ENCODE results near the gene DCAF7. TPM values are rescaled to one million over a fixed set of nuclear protein-coding genes. Genes with fewer than 3 reads are reported as not detected.

Gene DCAF7
- total and polyA plus RNA-seq, 11 donors, result 9.9 to 61.8 (median 41.2) TPM

DNA sequence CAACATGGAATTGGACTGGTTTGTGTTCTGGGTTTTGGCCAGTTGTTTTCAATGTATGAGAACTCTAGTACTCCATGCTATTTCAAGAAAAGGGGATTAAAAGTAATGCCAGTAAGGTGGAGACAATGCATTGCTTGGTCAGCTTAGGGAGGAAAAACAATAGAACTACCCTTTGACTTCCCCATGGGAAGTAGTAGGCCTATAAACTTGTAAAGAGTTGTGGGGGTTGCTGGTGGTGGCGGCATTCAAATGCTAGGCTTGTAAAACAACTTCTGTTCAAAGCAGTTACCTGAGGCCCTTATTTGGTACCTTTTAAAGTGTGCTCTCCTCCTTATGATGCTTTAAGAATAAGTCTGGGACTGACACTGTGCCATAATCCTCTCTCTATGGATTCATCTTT lies 81.3 kb downstream of the DCAF7 start:
- Histone ChIP-seq H3K4me1 (peaks cover 10 to 98% (median 70%) of the 10 kb centered on the region in 12 donors), H3K27ac (peak overlapping the region in 3 of 12 donors; percentile 62 to 93 (median 75)), H3K9me3 (no peaks in the 10 kb centered on the region), H3K27me3 (no peaks in the 10 kb centered on the region), H3K4me3 (no peak overlapping the region), H3K36me3 (peaks cover 0 to 59% (median 45%) of the 10 kb centered on the region in 9 donors)
- ATAC-seq (no peak), DNase-seq (no peak)
- TF ChIP-seq, protein P1, sequence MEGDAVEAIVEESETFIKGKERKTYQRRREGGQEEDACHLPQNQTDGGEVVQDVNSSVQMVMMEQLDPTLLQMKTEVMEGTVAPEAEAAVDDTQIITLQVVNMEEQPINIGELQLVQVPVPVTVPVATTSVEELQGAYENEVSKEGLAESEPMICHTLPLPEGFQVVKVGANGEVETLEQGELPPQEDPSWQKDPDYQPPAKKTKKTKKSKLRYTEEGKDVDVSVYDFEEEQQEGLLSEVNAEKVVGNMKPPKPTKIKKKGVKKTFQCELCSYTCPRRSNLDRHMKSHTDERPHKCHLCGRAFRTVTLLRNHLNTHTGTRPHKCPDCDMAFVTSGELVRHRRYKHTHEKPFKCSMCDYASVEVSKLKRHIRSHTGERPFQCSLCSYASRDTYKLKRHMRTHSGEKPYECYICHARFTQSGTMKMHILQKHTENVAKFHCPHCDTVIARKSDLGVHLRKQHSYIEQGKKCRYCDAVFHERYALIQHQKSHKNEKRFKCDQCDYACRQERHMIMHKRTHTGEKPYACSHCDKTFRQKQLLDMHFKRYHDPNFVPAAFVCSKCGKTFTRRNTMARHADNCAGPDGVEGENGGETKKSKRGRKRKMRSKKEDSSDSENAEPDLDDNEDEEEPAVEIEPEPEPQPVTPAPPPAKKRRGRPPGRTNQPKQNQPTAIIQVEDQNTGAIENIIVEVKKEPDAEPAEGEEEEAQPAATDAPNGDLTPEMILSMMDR (IDR thresholded peaks at IDR 0.05), result no peak
- no peak for TF ChIP-seq POLR2A (IDR thresholded peaks at IDR 0.05)
- WGBS, 4 donors, result 82 to 96% (median 90%) methylated on average over 1 of the region's 1 CpG
- intact Hi-C loops (cut with DNase I), result loop anchor here in 1 of 10 donors (10.0 kb wide), 1 partner anchor 63 kb away; no protein-coding TSS in a partner anchor

GRCh38 chr17:63633742-63634141 lies 83.5 kb downstream of the DCAF7 start:
- no peak for ATAC-seq
- H3K9me3 ChIP-seq, result no peaks in the 10 kb centered on the region
- peak overlapping the region in 11 of 12 donors; percentile 12 to 93 (median 51) for H3K27ac ChIP-seq
- peaks cover 0 to 74% (median 65%) of the 10 kb centered on the region in 9 donors for H3K36me3 ChIP-seq
- no peak overlapping the region for H3K4me3 ChIP-seq
- H3K27me3 ChIP-seq, result no peaks in the 10 kb centered on the region
- TF ChIP-seq, protein P1 (IDR thresholded peaks at IDR 0.05), result no peak
- no peak for TF ChIP-seq POLR2A (IDR thresholded peaks at IDR 0.05)
- peaks cover 8 to 79% (median 57%) of the 10 kb centered on the region in 12 donors for H3K4me1 ChIP-seq
- no peak for DNase-seq
- intact Hi-C loops (cut with DNase I), result loop anchor here in 1 of 10 donors (10.0 kb wide), 1 partner anchor 61 kb away; no protein-coding TSS in a partner anchor

DNA sequence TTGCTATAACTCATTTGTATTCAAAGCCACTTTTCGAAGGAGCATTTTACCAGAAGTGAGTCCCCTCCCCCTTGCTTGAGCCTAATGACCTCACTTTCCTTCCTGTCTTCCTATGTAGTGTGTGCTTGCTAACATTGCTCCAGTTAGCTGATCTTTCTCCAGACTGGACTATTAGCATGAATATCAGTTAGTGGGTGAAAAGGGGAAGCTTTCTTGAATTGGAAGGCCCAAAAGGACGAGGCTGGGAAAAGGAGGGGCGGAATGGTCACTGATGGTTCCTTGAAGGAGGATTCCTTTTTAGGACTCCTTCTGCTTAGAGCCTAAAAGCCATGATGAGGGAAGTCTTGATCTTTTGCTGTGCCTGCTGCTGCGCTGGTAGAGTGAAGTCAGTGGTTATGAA lies 83.9 kb downstream of the DCAF7 start:
- 52 to 64% (median 56%) methylated on average over 4 of the region's 4 CpGs for WGBS, 4 donors
- intact Hi-C loops (cut with DNase I), result loop anchor here in 1 of 10 donors (10.0 kb wide), 1 partner anchor 61 kb away; no protein-coding TSS in a partner anchor
- Histone ChIP-seq H3K4me3 (no peak overlapping the region), H3K27ac (peak overlapping the region in 11 of 12 donors; percentile 12 to 93 (median 51)), H3K27me3 (no peaks in the 10 kb centered on the region), H3K9me3 (no peaks in the 10 kb centered on the region), H3K36me3 (peaks cover 0 to 73% (median 69%) of the 10 kb centered on the region in 9 donors), H3K4me1 (peaks cover 7 to 79% (median 55%) of the 10 kb centered on the region in 12 donors)
- TF ChIP-seq, protein P1 (IDR thresholded peaks at IDR 0.05), result no peak
- TF ChIP-seq POLR2A (IDR thresholded peaks at IDR 0.05), result no peak
- ATAC-seq, result peak in 3 of 4 donors; percentile 32 to 74 (median 60)
- DNase-seq, result peak in 1 of 5 donors; percentile 16

GRCh38 chr17:63634816-63635215 lies 84.5 kb downstream of the DCAF7 start:
- Histone ChIP-seq H3K4me3 (no peak overlapping the region), H3K27me3 (no peaks in the 10 kb centered on the region), H3K4me1 (peaks cover 7 to 77% (median 50%) of the 10 kb centered on the region in 12 donors), H3K27ac (peak overlapping the region in 8 of 12 donors; percentile 39 to 93 (median 58)), H3K9me3 (no peaks in the 10 kb centered on the region), H3K36me3 (peaks cover 0 to 74% (median 67%) of the 10 kb centered on the region in 9 donors)
- DNase-seq (no peak), ATAC-seq (no peak)
- intact Hi-C loops (cut with DNase I), result loop anchor here in 1 of 10 donors (10.0 kb wide), 1 partner anchor 60 kb away; no protein-coding TSS in a partner anchor
- WGBS, 4 donors, result 74 to 91% (median 85%) methylated on average over 1 of the region's 1 CpG
- TF ChIP-seq, protein P1 (IDR thresholded peaks at IDR 0.05), result no peak
- TF ChIP-seq POLR2A (IDR thresholded peaks at IDR 0.05), result no peak

Measured in heart left ventricle (tissue), 16 donors.